Psoas muscle (tissue), 8 donors: ENCODE data around the gene RAB6D. TPM values are rescaled to one million over a fixed set of nuclear protein-coding genes. Genes with fewer than 3 reads are reported as not detected.
"Not testable (repeated sequence)": the region's sequence is repeated elsewhere in the genome, so short reads cannot be mapped to it uniquely, and the experiment has no call there.

ENCODE experiments used
- ATAC-seq, 4 donors: fragments of 200-7000 bp; cut with Tn5 transposase; one replicate each; pipeline ENCODE4 v1.9.1; 2020; ENCODE audit warnings: moderate library complexity in 3 of 4, mild to moderate bottlenecking in 2 of 4
- DNase-seq, 2 donors: peaks; one replicate each; pipeline ENCODE4 v3.0.0-alpha.2; 2020
- H3K27ac ChIP-seq: fragments of 200-600 bp; one replicate; pipeline ENCODE4 v1.8.0; 2022
- H3K27me3 ChIP-seq, 3 donors: fragments of 200-600 bp in 1 of 3; one replicate each; pipeline versions ENCODE4 v1.6.1 to v1.8.0; 2013 to 2022; ENCODE audit warnings: low read length in 2 of 3, mild to moderate bottlenecking in 2 of 3, moderate library complexity in 1 of 3; ENCODE audit not compliant: insufficient read depth in 3 of 3
- H3K36me3 ChIP-seq, 2 donors: fragments of 200-600 bp in 1 of 2; one replicate each; pipeline versions ENCODE4 v1.6.1 to v1.8.0; 2013 to 2022; ENCODE audit warnings: low read depth in 1 of 2, mild to moderate bottlenecking in 1 of 2, moderate library complexity in 1 of 2; ENCODE audit not compliant: insufficient read depth in 1 of 2
- H3K4me1 ChIP-seq: fragments of 200-600 bp; one replicate; pipeline ENCODE4 v1.8.0; 2022
- H3K4me3 ChIP-seq: fragments of 200-600 bp; one replicate; pipeline ENCODE4 v1.8.0; 2022; ENCODE audit warnings: mild to moderate bottlenecking
- H3K9me3 ChIP-seq: fragments of 200-600 bp; one replicate; pipeline ENCODE4 v1.8.0; 2022
- WGBS, 3 donors: extraction: QIAGEN DNeasy Blood & Tissue Kit; methylation state at CpG; one replicate each; pipeline versions ENCODE4 v1.1.6 to v1.1.7; 2013; 5-methylcytosine and 5-hydroxymethylcytosine counted together
- intact Hi-C, 2 donors: fragments of 100-400 bp; cut with DNase I; formaldehyde crosslinking; loops; one replicate each; pipeline versions ENCODE4 v1.11.0 to v1.14.2; 2022
- polyA plus RNA-seq, 3 donors: library from polyadenylated mRNA; stranded (reverse); fragments of 200-250 nt; gene quantifications; one replicate each; pipeline ENCODE4 v1.2.3, GENCODE V29; 2013
- total RNA-seq, 4 donors: library from RNA; stranded (reverse); fragmentation: NEBNext Ultra II Directional in 2 of 4; extraction: Animal tissue kit (Norgen Biotek cat#: 25700) in 2 of 4; gene quantifications; one replicate each; pipeline versions ENCODE4 v1.2.1 to v1.2.4, GENCODE V29; 2021 to 2023
- TF ChIP-seq, protein P1 (sequence below): fragments of 200-600 bp; IDR thresholded peaks from one replicate; pipeline ENCODE4 v1.8.0; 2022; ENCODE audit warnings: antibody characterized with exemption
- donor health status: healthy with polysubstance abuse.
- donor health status: DM: no; HTN: no; CAD: no; lungs with moderate emphysema.
- donor health status: Bipolar disorder and iron deficiency.
- donor health status: healthy.
- donor health status: DM: yes; HTN: yes; CAD: no.
- donor health status: DM: no; HTN: no; CAD: no.
- donor health status: DM: no; HTN: no; CAD: no.
- donor health status: DM: yes; HTN: yes; CAD: no.

The RAB6D gene
- total and polyA plus RNA-seq, 7 donors: 0.01 to 0.07 (median 0.04) TPM; not detected in 4

DNA sequence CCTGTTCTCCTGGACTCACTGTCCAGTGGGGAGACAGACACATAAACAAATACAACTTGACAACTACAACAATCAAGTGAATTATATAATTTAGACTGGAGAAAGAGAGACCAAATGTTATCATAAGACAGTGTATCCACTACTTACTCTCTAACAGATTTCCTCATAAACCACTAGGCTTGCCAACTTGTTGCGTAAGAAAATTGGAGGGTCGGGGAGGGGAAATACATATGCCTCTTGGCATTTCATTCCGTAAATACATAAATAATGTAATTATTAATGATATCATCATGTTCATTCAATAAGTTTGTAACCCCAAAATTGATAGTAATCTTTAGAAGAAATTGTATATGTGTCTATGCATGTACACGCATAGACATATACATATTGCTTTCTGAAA is 14.9 kb downstream of the RAB6D start:
- intact Hi-C loops: no loop called here
- Histone ChIP-seq H3K9me3 (no peaks in the 10 kb centered on the region), H3K4me3 (no peak overlapping the region), H3K4me1 (no peaks in the 10 kb centered on the region), H3K27ac (no peak overlapping the region), H3K36me3 (no peaks in the 10 kb centered on the region), H3K27me3 (peaks cover 0 to 5% (median 2%) of the 10 kb centered on the region in 3 donors)
- DNase-seq (no peak), ATAC-seq (no peak)
- TF ChIP-seq, protein P1, sequence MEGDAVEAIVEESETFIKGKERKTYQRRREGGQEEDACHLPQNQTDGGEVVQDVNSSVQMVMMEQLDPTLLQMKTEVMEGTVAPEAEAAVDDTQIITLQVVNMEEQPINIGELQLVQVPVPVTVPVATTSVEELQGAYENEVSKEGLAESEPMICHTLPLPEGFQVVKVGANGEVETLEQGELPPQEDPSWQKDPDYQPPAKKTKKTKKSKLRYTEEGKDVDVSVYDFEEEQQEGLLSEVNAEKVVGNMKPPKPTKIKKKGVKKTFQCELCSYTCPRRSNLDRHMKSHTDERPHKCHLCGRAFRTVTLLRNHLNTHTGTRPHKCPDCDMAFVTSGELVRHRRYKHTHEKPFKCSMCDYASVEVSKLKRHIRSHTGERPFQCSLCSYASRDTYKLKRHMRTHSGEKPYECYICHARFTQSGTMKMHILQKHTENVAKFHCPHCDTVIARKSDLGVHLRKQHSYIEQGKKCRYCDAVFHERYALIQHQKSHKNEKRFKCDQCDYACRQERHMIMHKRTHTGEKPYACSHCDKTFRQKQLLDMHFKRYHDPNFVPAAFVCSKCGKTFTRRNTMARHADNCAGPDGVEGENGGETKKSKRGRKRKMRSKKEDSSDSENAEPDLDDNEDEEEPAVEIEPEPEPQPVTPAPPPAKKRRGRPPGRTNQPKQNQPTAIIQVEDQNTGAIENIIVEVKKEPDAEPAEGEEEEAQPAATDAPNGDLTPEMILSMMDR: no peak
- 74 to 79% (median 77%) methylated on average over 4 of the region's 4 CpGs for WGBS, 3 donors

DNA sequence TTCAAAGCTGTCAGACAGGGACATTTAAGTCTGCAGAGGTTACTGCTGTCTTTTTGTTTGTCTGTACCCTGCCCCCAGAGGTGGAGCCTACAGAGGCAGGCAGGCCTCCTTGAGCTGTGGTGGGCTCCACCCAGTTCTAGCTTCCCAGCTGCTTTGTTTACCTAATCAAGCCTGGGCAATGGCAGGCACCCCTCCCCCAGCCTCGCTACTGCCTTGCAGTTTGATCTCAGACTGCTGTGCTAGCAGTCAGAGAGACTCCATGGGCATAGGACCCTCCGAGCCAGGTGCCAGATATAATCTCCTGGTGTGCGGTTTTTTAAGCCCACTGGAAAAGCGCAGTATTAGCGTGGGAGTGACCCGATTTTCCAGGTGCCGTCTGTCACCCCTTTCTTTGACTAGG is 16.9 kb downstream of the RAB6D start:
- H3K9me3 ChIP-seq, H3K27ac ChIP-seq, DNase-seq, H3K36me3 ChIP-seq, H3K27me3 ChIP-seq, H3K4me1 ChIP-seq, H3K4me3 ChIP-seq, intact Hi-C loops, ATAC-seq: not testable (repeated sequence)
- WGBS, 3 donors: 68 to 74% (median 73%) methylated on average over 7 of the region's 7 CpGs

DNA sequence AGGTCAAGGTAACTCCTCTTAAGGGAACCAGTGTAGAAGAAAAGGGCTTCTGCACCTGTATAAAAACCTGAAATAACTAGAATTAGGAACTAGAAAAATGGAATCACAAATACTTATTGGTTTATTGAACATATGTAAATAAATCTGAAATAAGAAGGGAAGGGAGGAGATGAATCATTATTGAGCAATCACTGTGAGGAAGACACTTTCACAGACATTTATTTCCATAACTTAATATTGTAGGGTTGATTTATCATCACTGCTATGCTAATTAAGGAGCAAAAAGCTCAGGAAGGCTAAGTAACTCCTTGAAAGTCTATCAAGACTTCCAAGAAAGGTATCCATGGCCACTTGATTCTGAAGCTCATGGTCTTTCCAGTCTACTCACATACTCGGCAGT is 24.7 kb downstream of the RAB6D start:
- intact Hi-C loops: loop anchor here in 1 of 2 donors (5.0 kb wide), 1 partner anchor 187 kb away; no protein-coding TSS in a partner anchor
- not testable (repeated sequence) for H3K36me3 ChIP-seq, DNase-seq, H3K27me3 ChIP-seq, H3K9me3 ChIP-seq, H3K4me1 ChIP-seq, H3K27ac ChIP-seq, ATAC-seq, H3K4me3 ChIP-seq
- 53 to 68% (median 60%) methylated on average over 1 of the region's 1 CpG for WGBS, 3 donors

DNA sequence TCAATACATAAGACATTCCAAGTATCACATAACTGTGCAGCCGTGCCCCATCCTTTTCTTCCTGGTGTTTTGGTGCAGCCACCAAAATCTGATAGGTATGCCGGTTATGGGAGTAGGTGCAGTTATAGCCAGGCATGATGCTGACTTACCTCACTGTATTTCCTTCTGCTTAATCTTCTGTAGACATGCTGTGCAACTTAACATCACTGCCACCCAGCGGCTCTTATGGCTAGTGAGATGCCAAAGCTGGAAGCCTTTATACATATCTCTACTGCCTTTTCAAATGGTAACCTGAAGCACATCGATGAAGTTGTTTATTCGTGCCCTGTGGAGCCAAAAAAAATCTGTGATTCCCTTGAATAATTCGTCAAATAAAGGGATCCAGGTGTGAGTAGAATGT is 28.6 kb downstream of the RAB6D start:
- H3K27ac ChIP-seq, H3K4me1 ChIP-seq, DNase-seq, ATAC-seq, H3K9me3 ChIP-seq, H3K36me3 ChIP-seq, H3K27me3 ChIP-seq, H3K4me3 ChIP-seq: not testable (repeated sequence)
- intact Hi-C loops: loop anchor here in 1 of 2 donors (5.0 kb wide), 1 partner anchor 183 kb away; no protein-coding TSS in a partner anchor
- WGBS, 3 donors: 26 to 31% (median 26%) methylated on average over 6 of the region's 6 CpGs

DNA sequence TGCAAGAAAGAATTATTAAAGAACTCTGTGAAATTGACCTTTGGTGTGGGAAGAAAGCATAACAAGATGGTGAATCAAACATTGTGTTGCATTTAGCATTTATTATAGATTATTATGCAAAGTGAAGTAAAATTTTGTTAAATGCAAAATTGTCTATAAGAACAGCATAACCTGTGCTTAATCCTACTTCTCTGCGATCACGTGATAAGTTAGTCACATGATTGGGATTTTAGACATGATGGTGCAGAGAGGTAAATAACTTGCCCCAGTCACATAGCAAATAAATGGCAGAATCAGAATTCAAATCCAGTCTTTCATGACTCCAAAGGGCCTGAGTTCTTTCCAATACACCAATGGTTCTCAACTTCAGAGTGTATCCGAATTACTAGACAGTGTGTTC is 31.3 kb downstream of the RAB6D start:
- H3K36me3 ChIP-seq, intact Hi-C loops, H3K4me1 ChIP-seq, DNase-seq, H3K9me3 ChIP-seq, H3K27ac ChIP-seq, ATAC-seq, H3K4me3 ChIP-seq: not testable (repeated sequence)
- 93 to 95% (median 95%) methylated on average over 3 of the region's 3 CpGs for WGBS, 3 donors
- H3K27me3 ChIP-seq: peaks cover 0 to 11% (median 0%) of the 10 kb centered on the region in 3 donors

GRCh38 chr2:131331000-131331399 is 33.0 kb downstream of the RAB6D start:
- intact Hi-C loops, H3K4me3 ChIP-seq, H3K27ac ChIP-seq, H3K36me3 ChIP-seq, H3K4me1 ChIP-seq, H3K9me3 ChIP-seq: not testable (repeated sequence)
- peaks cover 0 to 11% (median 0%) of the 10 kb centered on the region in 3 donors for H3K27me3 ChIP-seq
- DNase-seq (peak in 1 of 2 donors; percentile 34), ATAC-seq (peak in 2 of 4 donors; percentile 27 to 46)
- 7 to 9% (median 8%) methylated on average over 31 to 36 of the region's 43 CpGs for WGBS, 3 donors

DNA sequence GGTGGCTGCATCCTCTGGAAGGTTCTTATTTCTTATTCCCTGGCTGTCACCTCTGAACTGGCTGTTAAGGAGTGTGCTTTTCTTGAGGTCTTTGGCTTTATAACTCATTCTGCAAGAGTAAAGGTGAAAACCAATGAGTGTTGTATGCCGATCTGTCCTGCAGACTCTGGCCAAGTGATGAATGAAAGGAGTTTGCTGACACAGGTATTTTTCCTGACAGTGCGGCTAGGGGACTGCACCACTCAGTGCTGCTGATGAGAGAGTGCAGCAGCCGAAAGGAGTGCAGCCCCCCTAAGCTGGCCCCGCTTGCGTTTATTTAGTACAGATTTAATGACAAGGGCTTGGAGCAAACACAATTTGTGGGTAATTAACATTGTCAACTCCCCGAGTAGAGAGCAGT is 41.8 kb downstream of the RAB6D start:
- intact Hi-C loops: no loop called here

DNA sequence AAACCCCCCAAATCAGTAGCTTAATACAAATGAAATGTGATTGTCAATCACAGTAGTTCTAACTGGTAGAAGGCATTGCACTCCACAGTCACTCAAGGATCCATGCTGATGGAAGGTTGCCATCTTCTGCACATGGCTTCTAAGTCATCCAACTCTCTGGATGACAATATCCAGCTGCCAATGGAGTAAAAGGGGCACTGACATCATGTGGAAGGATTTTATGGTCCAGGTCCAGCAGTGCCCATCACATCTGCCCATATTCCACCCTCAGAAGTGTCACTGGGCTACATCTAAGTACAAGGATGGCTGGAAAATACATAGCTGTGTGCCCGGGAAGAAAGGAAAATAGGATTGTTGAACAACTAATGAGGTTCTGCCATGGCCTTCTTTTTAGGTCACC is 42.6 kb downstream of the RAB6D start:
- H3K4me1 ChIP-seq, H3K36me3 ChIP-seq, ATAC-seq, H3K27ac ChIP-seq, intact Hi-C loops, H3K27me3 ChIP-seq, H3K4me3 ChIP-seq, H3K9me3 ChIP-seq, DNase-seq: not testable (repeated sequence)
- 37 to 55% (median 42%) methylated on average over 1 of the region's 1 CpG for WGBS, 3 donors

More for the DNA sequence above, 41.8 kb downstream of the RAB6D start:
- no peak overlapping the region for H3K4me3 ChIP-seq
- no peaks in the 10 kb centered on the region for H3K36me3 ChIP-seq
- no peaks in the 10 kb centered on the region for H3K9me3 ChIP-seq
- 78 to 88% (median 80%) methylated on average over 6 of the region's 6 CpGs for WGBS, 3 donors
- no peaks in the 10 kb centered on the region for H3K27me3 ChIP-seq
- no peaks in the 10 kb centered on the region for H3K4me1 ChIP-seq
- H3K27ac ChIP-seq: no peak overlapping the region
- DNase-seq: no peak
- no peak for ATAC-seq
- TF ChIP-seq, protein P1: no peak

GRCh38 chr2:131311001-131311400 is 53.0 kb downstream of the RAB6D start:
- H3K4me1 ChIP-seq, ATAC-seq, H3K4me3 ChIP-seq, H3K27ac ChIP-seq, DNase-seq, H3K36me3 ChIP-seq, intact Hi-C loops, H3K27me3 ChIP-seq, H3K9me3 ChIP-seq: not testable (repeated sequence)
- WGBS, 3 donors: 78 to 82% (median 78%) methylated on average over 2 of the region's 2 CpGs
